HG03565 (cell line): ENCODE data around the gene SOX12.
"Not testable (repeated sequence)": the region's sequence is repeated elsewhere in the genome, so short reads cannot be mapped to it uniquely, and the experiment has no call there.

ENCODE experiments used
- ATAC-seq: cut with Tn5 transposase; IDR thresholded peaks from one replicate; pipeline ENCODE4 v1.9.1; 2021; ENCODE audit warnings: mild to moderate bottlenecking, moderate library complexity; ENCODE audit not compliant: unreplicated experiment

Gene SOX12

DNA sequence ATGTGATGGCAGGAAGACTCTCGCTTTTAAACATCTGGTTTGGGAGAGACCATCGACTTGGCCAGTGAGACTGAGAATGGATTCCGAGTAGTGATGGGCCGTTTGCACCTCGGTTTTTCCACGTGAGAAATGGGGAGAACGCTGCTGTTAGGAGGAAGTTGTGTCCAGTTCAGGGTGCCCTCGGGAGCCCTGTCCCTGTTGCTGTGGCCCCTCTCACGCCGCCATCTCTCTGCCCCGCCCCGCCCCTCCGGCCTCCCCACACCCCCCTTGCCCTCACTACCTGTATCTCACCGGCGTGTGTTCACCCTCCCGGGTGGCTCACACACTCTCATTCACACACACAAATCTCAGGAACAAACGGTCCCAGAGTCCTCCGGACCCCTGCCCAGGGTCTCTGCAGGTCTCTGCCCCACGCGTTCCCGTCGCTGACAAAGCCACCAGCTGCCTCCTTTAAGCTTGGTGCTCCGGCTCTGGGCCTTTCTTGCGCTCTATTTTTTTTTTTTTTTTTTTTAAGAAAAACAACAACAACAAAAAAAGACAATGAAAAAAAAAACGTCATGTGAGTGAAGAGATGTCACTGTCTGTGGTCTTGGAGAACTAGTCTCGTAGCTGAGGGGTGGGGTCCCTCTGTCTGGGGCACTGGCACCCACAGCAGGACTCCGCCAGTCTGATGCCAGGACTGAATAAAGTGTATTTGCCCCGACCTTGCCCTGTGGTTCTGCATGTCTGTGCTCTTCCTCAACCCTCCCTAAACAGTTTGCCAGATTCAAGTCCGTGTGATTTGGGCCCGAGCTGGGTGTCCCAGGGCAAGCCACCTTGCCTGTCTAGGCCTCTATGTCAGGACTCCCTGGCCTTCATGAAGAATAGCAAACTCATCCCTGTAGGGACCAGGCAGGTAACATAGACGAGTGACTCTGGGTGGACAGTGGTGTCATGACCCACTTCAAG is 2.9 kb downstream of the SOX12 start:
- no peak for ATAC-seq

DNA sequence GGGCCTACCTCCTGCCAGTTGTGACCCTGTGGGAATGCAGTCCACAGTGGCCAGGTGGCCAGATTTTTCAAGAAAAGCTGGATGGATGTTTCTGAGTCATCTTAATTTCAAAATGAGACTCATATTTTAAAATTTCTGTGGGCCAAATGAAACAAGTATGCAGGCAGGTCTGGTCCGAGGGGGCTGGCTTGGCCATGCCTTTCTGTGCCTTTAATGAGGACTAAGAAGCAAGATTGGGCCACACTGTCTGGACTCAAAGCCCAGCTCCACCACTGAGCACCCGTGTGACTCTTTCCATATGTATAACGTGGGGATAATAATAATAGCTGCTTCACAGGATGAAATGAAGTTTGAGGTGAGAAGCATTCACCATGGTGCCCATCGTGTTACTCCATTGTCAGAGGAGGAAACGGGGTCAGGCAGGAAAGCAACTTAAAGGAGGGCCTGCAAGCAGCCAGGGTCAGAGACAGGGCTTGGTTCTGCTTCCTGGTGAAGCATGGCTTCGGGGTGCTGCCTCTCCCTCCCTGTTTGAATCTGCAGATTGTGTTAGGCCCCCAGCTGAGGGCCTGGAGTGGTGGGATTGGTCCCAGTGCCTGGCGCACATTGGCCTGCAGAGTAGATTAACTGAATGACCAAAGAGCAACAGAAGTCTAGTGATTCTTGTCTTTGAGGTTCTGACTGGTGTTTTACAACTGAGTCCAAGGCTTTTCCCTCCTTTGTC is 3.8 kb downstream of the SOX12 start:
- ATAC-seq: no peak

DNA sequence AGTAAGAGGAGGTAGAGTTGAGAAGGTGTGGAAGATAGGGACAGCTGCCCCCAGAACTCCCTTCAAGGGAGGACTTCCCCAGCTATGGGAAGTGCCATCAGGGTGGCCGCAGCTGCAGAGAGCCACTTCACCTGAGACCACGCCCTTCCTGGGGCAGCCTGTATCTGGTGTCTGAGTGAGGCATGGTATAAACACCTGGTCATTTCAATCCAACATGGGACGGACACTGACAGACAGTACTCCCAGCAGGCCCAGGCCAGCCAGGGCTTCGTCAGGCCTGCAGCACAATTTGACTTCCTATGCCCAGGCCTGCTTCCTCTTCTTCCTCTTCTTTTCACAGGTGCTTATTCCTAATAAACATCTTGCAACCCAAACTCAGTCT is 4.5 kb downstream of the SOX12 start:
- ATAC-seq: no peak

DNA sequence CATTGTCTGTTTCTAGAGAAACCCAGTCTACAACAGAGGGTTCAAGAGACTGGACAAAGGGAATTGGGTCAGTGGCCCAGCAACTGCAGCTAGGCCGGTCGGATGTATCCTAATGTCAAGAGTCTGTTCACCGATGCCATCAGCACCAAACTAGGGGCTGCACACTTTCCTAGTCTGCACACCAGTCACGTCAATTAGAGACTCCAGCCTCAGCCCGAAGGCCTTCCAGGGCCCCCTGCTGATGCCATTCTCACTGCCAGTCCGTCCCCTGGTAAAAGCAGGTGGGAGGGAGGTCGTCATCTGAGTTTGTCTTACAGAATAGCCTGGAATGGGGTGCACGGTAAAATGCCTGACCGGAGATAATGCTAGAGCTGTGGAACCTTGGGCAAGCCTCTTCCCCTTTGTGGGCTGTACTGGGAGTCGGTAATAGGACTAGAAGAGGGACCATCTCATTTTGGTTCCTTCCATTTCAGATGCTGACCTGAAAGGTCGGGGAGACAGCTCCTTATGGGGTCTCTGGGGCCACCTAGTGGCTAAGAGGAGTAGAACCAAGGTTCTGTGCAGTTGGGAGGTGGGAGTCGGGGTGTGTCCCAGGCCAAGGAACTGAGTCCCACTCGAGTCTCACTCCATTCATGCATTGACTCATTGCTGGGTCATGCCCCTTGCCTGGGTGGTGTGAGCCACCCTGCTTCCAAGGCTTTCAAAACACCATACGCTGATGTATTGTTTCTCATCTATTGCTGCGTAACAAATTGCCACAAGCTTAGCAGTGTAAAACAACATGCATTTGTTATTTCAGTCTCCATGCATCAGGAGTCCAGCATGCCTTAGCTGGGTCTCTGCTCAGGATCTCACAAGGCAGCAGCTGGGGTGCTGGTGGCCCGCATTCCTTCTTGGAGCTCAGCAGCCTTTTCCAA is 5.1 kb downstream of the SOX12 start:
- peak; percentile 33 for ATAC-seq

DNA sequence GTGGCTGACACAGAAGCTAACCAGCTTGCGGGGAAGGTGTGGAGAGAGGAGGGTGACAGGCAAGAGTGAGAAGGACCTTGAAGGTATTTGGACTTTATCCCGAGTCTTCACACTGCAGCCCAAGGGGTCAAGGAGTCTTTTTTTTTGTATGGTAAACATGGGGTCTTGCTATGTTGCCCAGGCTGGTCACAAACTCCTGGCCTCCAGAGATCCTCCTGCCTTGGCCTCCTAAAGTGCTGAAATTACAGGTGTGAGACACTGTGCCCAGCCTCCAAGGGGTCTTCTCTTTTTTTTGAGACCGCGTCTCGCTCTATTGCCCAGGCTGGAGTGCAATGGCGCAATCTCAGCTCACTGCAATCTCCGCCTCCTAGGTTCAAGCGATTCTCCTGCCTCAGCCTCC is 9.2 kb downstream of the SOX12 start:
- ATAC-seq: no peak

DNA sequence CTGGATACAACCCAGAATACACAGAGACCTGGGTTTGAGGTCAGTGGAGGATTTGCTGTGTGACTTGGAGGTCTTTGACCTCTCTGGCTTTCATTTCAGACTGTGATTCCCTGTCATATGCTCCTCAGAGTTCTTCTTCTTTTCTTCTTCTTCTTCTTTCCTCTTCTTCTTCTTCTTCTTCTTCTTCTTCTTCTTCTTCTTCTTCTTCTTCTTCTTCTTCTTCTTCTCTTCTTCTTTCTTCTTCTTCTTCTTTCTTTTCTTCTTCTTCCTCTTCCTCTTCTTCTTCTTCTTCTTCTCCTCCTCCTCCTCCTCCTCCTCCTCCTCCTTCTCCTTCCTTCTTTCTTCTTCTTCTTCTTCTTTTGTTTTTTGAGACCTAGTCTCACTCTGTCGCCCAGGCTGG is 10.7 kb downstream of the SOX12 start:
- ATAC-seq: not testable (repeated sequence)

DNA sequence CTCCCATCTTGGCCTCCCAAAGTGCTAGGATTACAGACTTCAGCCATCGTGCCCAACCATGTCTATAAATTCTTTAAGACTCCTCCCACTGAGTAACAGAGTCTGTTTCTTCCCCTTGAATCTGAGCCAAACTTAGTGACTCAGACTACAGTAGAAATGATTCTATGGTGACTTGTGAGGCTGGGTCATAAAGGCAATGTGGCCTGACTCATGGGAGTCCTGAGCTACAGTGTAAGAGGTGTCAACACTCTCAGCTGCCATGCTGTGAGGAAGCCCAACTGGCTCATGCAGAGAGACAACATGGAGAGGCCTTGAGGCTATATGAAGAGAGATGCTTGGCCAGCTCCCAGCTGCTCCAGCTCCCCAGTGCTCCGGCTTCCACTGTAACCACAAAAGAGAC is 16.3 kb downstream of the SOX12 start:
- no peak for ATAC-seq

DNA sequence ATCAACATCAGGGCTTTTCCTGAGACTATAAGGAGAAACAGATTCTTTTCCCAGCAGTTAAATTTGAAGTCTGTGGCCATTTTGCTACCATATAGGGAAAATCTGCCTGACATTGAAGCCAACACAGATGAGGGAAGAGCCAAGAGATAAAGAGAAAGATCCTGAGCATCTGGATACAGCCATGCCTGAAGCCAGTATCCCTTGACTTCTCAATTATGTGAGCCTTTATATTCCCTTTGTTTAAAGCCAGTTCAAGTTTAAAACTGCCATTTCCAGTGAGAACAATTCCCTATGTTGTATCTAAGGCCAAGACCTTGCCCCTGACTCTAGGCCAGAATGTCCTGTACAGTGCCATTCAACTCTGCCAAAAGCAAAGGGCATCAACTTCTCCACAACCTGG is 17.8 kb downstream of the SOX12 start:
- ATAC-seq: no peak

DNA sequence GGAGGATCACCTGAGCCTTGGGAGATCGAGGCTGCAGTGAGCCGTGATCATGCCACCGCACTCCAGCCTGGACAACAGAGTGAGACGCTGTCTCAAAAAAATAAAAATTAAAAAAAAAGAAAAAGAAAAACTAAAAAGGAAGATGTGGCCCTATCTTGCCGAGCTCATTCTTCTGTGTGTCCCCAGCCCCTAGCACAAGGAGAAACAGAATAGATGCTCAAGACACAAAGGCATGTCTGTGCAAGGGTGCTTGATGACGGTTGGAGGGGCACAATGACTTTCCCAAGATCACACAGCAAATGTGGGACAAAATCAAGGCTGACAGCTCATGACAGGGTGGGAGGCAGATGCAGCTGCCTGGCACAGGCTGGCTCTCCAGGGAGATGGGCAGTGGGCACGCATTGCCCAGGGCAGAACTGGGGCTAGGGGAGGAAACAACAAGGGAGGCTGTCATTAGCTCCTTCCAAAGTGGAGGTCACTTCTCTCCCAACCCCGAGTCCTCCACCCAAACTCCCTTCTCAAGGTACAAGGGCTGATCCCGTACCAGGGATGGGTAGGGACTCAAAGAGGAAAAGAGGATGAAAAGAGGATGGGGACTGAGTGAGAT is 20.8 kb downstream of the SOX12 start:
- ATAC-seq: no peak

DNA sequence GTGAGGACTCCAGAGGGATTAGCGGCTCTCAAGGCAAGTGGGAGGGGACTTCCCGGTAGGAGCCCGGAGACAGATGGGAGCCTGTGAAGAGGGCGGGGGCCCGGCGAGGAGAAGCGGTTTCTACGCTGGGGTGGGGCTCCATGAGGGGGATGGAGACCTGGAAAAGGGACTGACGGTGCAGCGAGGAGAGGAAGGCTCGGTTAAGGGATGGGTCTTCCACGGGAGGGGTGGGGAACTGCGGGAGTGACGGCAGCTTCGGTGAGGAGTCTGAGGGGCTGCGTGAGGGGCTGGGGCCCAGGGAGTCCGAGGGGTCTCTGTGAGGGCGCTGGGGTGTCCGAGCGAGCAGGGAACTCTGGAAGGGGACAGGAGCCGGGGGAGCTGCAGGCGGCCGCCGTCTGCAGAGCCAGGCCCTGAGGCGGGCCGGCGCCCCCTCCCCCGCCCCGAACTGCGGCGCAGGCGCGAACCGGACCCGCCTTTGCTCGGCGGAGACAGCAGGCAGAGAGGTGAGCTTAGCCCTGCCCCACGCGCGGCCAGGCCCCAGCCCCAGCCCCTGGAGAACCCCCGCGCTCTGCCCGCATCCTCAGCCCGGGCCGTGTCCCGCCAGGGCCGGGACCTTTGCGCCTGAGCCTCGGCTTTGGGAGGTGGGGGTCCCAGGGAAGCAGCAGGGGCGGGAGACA is 21.4 kb downstream of the SOX12 start, which contains the start of gene NRSN2:
TSS of gene NRSN2 (plus strand) at position 472 of the 677 bp plus-strand sequence. CDS start 2,533 bp downstream, outside the sequence.
- no peak for ATAC-seq

DNA sequence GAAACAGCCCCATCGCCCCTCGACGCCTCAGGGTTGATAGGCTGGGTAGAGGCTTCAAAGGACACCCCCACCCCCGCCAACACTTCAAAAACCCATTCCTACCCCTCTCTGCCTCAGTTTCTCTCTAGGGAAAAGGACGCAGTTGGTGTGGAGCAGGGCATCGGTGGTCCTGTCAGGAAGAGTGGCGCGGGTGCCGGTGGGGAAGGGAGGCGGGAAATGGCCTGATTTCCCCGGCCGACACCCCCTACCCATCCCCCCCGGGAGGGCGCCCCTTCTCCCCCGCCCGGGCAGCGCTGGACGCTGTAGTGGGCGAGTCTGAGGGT is 21.9 kb downstream of the SOX12 start:
- ATAC-seq: no peak

DNA sequence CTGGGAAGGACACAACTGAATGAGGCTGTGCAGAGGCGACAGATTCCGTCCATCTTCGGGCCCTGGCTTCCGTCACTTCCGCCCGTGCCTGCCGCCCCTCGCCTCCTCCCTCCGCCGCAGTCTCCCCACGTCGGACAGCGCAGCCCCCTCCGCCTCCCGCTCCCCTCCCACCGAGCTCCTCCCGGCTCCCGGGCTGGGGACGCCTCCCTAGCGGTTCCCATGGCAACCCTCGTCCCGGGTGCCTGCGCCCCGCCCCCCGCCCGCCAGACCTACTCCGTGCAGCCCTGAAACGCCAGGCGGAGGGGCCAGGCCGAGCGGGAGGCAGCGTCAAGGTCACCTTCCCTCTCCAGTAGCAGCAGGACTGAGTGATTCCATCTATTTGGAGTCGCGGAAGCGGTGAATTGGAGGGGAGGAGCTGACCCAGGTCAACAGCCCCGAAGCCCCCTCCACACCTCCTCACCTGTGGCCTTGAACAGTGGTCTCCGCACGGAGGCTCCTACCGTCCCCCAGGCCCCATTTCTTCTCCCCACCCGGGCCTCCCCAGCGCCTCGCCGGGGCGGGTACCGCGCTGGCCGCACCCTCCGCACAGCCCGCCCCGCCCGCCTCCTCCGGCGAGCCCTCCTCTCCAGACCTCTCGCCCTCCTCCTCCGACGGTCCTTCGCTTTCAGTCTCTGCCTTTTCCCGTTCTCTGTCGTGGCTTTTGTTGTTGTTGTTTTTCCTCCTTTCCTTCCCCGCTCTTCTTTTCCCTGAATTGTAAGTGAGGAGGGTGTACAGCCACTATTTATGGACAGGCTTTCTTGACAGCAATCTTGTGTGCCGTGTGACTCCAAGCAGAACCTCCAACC is 22.5 kb downstream of the SOX12 start:
- peak; percentile 69 for ATAC-seq

DNA sequence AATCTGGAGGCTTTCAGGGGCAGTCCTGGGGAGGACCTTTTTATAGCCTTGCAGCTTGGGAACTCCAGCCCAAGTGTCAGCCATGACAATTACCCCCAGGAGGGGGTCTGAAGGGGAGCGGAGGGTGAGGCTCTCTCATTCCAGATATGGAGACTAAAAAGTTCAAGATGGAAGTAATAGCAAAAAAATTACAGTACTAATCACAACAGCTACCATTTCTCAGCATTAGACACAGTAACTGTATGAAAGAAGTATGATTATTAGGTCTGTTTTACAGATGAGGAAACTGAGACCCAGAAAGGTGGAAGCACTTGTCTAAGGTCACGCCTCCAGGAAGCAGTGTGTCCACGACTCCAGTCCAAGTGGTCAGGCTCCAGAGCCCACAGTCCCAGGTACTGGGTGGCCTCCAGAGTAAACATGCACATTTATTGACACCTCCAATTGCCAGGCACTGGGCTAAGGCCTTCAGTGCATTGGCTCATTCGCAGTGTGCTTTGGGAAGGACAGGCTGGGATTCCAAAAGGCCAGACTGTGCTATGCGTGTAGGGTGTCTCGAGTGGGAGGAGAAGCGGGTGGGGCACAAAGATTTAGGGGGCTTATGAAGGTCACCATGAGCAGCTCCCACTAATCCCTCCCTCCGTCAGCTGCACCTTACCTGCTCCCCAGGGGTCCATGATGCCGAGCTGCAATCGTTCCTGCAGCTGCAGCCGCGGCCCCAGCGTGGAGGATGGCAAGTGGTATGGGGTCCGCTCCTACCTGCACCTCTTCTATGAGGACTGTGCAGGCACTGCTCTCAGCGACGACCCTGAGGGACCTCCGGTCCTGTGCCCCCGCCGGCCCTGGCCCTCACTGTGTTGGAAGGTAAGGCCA is 23.9 kb downstream of the SOX12 start:
- no peak for ATAC-seq

DNA sequence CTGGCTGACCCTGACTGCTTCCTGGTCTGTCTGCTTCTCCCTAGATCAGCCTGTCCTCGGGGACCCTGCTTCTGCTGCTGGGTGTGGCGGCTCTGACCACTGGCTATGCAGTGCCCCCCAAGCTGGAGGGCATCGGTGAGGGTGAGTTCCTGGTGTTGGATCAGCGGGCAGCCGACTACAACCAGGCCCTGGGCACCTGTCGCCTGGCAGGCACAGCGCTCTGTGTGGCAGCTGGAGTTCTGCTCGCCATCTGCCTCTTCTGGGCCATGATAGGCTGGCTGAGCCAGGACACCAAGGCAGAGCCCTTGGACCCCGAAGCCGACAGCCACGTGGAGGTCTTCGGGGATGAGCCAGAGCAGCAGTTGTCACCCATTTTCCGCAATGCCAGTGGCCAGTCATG is 27.8 kb downstream of the SOX12 start:
- no peak for ATAC-seq

DNA sequence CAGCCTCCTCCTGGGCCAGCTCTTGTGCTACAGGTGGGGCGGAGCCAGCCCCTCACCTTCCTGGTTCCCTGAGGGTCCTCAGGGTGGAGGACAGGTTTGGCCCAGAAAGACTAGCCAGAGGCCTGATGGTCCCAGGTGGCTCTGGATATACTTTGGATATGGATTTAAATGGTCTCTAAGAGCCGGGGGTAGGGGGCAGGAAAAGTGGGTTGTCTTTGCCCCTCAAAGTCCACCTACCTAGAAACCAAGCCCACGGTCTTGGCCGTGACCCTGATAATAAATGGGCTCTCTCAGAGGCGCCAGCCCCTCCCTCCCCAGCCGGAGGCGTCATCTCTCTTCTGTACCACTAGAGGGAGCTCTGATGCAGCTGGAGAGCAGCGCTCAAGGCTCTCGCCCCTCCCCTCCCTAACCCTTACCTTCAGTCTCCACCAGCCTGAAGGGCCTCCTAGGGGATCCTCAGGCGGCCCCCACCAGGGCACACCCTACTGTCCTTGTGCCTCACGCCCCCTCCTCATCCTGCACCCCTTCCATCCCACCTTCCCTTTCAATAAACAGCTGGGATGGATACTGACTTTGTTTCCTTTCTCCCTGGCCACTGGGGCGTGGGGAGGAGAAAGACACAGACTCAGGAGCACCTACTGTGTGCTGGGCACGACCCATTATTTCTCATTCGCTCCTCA is 29.1 kb downstream of the SOX12 start:
- ATAC-seq: no peak

DNA sequence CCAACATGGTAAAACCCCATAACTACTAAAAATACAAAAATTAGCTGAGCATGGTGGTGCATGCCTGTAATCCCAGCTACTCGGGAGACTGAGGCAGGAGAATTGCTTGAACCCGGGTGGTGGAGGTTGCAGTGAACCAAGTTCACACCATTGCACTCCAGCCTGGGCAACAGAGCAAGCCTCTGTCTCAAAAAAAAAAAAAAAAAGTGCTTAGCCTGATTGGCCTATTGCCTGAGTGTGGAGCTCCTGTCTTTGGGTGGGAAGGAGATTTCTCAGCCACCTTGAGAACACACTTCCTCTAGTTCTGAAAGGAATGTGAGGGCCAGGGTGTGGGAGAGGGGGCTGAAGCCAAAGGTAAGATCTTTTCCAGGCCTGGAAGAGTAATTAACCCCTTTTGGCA is 30.8 kb downstream of the SOX12 start:
- ATAC-seq: not testable (repeated sequence)

DNA sequence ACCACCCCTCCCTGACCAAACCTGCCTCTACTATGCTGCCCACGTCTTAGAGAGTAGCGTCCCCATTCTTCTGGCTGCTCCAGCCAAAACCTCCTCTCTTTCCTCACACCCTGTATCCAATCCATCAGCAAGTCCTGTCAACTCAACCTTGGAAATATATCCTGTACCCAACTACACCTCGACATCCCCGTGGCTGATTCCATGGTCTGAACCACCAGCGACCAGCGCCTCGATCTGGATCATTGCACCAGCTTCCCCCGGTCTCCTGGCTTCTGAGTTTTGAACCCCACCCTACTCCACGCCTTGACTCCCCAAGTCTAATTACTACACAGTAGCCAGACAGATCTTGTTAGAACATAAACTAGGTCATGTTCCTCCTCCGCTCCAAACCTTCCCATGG is 31.4 kb downstream of the SOX12 start:
- no peak for ATAC-seq
